H1 (cell line): ENCODE results near the gene BANF1. TPM values are rescaled to one million over a fixed set of nuclear protein-coding genes. Genes with fewer than 3 reads are reported as not detected.

Experiments used
- ASH2L ChIP-seq: fragments of 200-600, 300-600 bp; sonication (generic); IDR thresholded peaks from one replicate; pipeline ENCODE4 v1.7.1; 2017; ENCODE audit warnings: low read length
- CHD1 ChIP-seq: IDR thresholded peaks from 2 replicates; pipeline ENCODE4 v1.6.1; 2012; ENCODE audit warnings: low read depth, low read length, improper control_type of control experiment
- CHD2 ChIP-seq: IDR thresholded peaks from 2 replicates; pipeline ENCODE4 v1.6.1; 2012; ENCODE audit warnings: low read length, improper control_type of control experiment
- EGR1 ChIP-seq: IDR thresholded peaks from 2 replicates; pipeline ENCODE4 v1.6.1; 2011; ENCODE audit warnings: low read depth, low read length, borderline replicate concordance
- EZH2 ChIP-seq: fragments of 200-600 bp; sonication (generic); IDR thresholded peaks from 2 replicates; pipeline ENCODE4 v1.7.1; 2012; ENCODE audit warnings: low read depth, mild to moderate bottlenecking, moderate library complexity, low read length, inconsistent platforms; ENCODE audit not compliant: severe bottlenecking
- FOSL1 ChIP-seq: IDR thresholded peaks from 2 replicates; pipeline ENCODE4 v1.6.1; 2011; ENCODE audit warnings: mild to moderate bottlenecking, low read depth, low read length, moderate library complexity; ENCODE audit not compliant: insufficient read depth
- GTF2F1 ChIP-seq: IDR thresholded peaks from 2 replicates; pipeline ENCODE4 v1.6.1; 2012; ENCODE audit warnings: low read depth, low read length, improper control_type of control experiment, borderline replicate concordance
- HDAC6 ChIP-seq: IDR thresholded peaks from one replicate; pipeline ENCODE4 v1.7.1; 2012; ENCODE audit warnings: low read depth, mild to moderate bottlenecking, inconsistent platforms, low read length, moderate library complexity
- JUN ChIP-seq: IDR thresholded peaks from 2 replicates; pipeline ENCODE4 v1.6.1; 2011; ENCODE audit warnings: low read depth, mild to moderate bottlenecking, improper control_type of control experiment, low read length
- KDM4A ChIP-seq: IDR thresholded peaks from one replicate; pipeline ENCODE4 v1.7.1; 2012; ENCODE audit warnings: low read depth, mild to moderate bottlenecking, moderate library complexity, low read length, inconsistent platforms; ENCODE audit not compliant: severe bottlenecking
- NANOG ChIP-seq: IDR thresholded peaks from 2 replicates; pipeline ENCODE4 v1.6.1; 2011; ENCODE audit warnings: low read length, low read depth, mild to moderate bottlenecking, inconsistent platforms; ENCODE audit not compliant: insufficient read depth, poor library complexity, severe bottlenecking
- SAP30 ChIP-seq: fragments of 300-600 bp; sonication (generic); IDR thresholded peaks from 2 replicates; pipeline ENCODE4 v1.7.1; 2012; ENCODE audit warnings: low read length, moderate library complexity, mild to moderate bottlenecking, inconsistent platforms; ENCODE audit not compliant: insufficient read depth, insufficient replicate concordance
- SIN3A ChIP-seq, 2 experiments: IDR thresholded peaks in 1 of 2; conservative IDR thresholded peaks in 1 of 2; 2 replicates each; pipeline ENCODE4 v1.6.1; 2011 to 2012; ENCODE audit warnings: low read length in 2 of 2, improper control_type of control experiment in 1 of 2, low read depth in 1 of 2, mild to moderate bottlenecking in 1 of 2
- SIRT6 ChIP-seq: IDR thresholded peaks from one replicate; pipeline ENCODE4 v1.7.1; 2012; ENCODE audit warnings: low read length, inconsistent platforms
- SIX5 ChIP-seq: IDR thresholded peaks from 2 replicates; pipeline ENCODE4 v1.6.1; 2011; ENCODE audit warnings: mild to moderate bottlenecking, low read depth, low read length
- SUZ12 ChIP-seq: fragments of 200-600 bp; sonication (generic); IDR thresholded peaks from 2 replicates; pipeline ENCODE4 v1.6.1; 2012; ENCODE audit warnings: mild to moderate bottlenecking, inconsistent platforms, low read length, moderate library complexity, mixed read lengths
- TAF1 ChIP-seq: IDR thresholded peaks from 2 replicates; pipeline ENCODE4 v1.6.1; 2011; ENCODE audit warnings: mild to moderate bottlenecking, low read depth, low read length
- TBP ChIP-seq: IDR thresholded peaks from 2 replicates; pipeline ENCODE4 v1.6.1; 2011; ENCODE audit warnings: low read depth, low read length, improper control_type of control experiment
- ZNF274 ChIP-seq: IDR thresholded peaks from 2 replicates; pipeline ENCODE4 v1.7.0; 2012; ENCODE audit warnings: low read length, borderline replicate concordance; ENCODE audit errors: extremely low read depth
- polyA plus RNA-seq, 7 experiments: library from polyadenylated mRNA; depleted of rRNA in 3 of 7; stranded (reverse) in 5 of 7; unstranded in 2 of 7; fragments of >200 nt in 5 of 7; fragments of 200-250 nt in 2 of 7; gene quantifications; 1 replicate in 5 of 7; 2 replicates in 1 of 7; 4 replicates in 1 of 7; pipeline versions ENCODE4 v1.2.1 to v1.2.3, GENCODE V29; 2011 to 2013; ENCODE audit warnings: missing spikeins in 2 of 7, mixed read lengths in 2 of 7
- total RNA-seq: library from RNA; stranded (reverse); fragmentation: NEBNext Ultra II Directional; extraction: Animal tissue kit (Norgen Biotek cat#: 25700); gene quantifications from 2 replicates; pipeline ENCODE4 v1.2.1, GENCODE V29; 2021
- TF ChIP-seq, protein P1 (sequence below): IDR thresholded peaks from 2 replicates; pipeline ENCODE4 v1.6.1; 2011; ENCODE audit warnings: low read length, improper control_type of control experiment
- TF ChIP-seq, protein P2 (sequence below): IDR thresholded peaks from 2 replicates; pipeline ENCODE4 v1.6.1; 2012; ENCODE audit warnings: inconsistent platforms

BANF1 gene
- total and polyA plus RNA-seq, 2 of the 8 experiments (the other 6 are each of a cell fraction or from before 2014, with no cell fraction given) = 330 to 467 TPM

DNA sequence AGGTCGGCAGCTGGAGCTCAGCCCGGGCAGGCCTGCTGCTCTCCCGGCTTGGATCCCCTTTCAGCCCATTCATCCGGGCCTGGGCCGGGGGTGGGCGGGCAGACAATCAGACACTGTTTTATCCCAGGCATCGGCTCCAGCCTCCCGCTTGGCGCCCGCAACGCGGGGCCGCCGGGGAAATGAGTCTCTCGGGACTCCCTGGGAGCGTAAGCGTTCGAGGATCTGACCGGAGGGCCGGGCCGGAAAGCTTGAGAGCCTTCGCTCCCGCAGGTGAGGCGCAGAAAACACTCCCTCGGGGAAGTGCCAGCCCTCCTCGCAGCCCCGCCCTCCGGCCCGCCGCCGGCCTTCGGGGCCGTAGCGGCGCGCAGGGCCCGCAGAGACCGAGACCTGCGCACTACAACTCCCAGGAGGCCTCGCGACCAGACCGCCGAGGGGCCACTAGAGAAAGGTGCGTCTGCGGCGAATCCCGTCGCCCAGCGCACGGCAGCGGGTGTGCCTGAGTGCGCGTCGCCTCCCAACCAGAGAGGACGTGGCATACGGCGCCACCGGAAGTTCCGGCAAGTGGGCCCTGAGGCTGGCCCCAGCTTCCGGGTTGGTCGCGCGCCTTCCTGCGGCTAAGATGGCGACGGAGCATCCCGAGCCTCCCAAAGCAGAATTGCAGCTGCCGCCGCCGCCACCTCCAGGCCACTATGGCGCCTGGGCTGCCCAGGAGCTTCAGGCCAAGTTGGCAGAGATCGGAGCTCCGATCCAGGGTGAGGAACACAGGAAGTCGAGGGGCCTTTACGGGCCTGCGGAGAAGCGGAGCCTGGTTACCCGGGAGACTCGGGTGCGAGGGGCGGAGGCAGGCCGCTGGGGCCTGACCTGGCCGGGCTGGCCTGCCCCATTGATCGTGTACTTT is 49.7 kb downstream of the BANF1 start, which contains the start of gene SF3B2 (continued):
- TF ChIP-seq NANOG (peak; percentile 38), JUN (no peak), ZNF274 (no peak), CHD2 (no peak), SAP30 (no peak), SUZ12 (no peak), CHD1 (no peak), KDM4A (peak; percentile 70), SIRT6 (no peak), FOSL1 (no peak), EGR1 (no peak), ASH2L (peak; percentile 72), GTF2F1 (peak; percentile 57; the same call in 1 of the 2 replicates), SIN3A (conservative IDR thresholded peaks at IDR 0.05 in 1 of 2, IDR thresholded peaks at IDR 0.05 in 1 of 2; ENCODE audit: low read depth in 1 of 2, low read length in 2 of 2) (peak in 1 of 2 experiments; percentile 78; a peak in 2 of 4 replicates), TBP (peak; percentile 71), SIX5 (peak; percentile 70), TAF1 (peak; percentile 88), HDAC6 (no peak), EZH2 (no peak)
- TF ChIP-seq, protein P1, sequence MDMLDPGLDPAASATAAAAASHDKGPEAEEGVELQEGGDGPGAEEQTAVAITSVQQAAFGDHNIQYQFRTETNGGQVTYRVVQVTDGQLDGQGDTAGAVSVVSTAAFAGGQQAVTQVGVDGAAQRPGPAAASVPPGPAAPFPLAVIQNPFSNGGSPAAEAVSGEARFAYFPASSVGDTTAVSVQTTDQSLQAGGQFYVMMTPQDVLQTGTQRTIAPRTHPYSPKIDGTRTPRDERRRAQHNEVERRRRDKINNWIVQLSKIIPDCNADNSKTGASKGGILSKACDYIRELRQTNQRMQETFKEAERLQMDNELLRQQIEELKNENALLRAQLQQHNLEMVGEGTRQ = no peak
- TF ChIP-seq, protein P2, sequence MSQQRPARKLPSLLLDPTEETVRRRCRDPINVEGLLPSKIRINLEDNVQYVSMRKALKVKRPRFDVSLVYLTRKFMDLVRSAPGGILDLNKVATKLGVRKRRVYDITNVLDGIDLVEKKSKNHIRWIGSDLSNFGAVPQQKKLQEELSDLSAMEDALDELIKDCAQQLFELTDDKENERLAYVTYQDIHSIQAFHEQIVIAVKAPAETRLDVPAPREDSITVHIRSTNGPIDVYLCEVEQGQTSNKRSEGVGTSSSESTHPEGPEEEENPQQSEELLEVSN = 0 out of 2 replicates have a peak, but pooled peaks have one; percentile 25
